ENCODE measurements around the gene TOB2.
"Not testable (repeated sequence)": the region's sequence is repeated elsewhere in the genome, so short reads cannot be mapped to it uniquely, and the experiment has no call there.

The TOB2 gene

DNA sequence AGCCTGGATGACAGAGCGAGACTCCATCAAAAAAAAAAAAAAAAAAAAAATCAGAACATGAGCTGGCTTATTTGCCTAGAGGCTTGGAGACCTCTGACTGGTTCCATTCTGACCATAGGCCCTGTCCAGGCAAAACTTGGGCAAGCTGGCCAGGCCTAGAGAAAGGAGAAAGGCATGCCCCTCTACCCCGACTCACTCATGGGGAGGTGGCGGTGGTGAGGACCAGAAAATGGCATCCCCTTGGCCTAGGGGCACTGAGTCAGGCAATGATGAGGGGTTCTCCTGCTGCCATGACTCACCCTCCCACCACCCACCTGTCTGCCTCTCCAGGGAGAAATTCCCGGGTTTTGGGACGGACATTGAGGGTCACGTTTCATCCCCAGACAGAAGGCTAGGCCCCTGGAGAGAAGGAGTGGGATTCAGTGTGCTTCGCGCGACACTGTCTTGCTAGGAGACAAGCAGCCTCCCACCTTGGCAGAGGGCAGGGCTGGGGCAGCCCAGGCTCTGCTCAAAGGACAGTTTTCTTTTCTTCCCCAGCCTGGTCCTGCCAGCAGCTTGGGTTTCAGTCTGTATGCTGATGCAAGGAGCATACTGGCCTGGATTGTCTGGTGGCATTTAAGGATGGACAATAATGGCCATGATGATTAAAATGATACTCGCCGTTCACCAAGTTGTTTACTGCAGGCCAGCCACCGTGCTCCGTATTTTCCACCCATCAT, 17.2 kb downstream of the TOB2 start:
- no peak for DNase-seq (ENCODE audit: low read depth in 2 of 2)

DNA sequence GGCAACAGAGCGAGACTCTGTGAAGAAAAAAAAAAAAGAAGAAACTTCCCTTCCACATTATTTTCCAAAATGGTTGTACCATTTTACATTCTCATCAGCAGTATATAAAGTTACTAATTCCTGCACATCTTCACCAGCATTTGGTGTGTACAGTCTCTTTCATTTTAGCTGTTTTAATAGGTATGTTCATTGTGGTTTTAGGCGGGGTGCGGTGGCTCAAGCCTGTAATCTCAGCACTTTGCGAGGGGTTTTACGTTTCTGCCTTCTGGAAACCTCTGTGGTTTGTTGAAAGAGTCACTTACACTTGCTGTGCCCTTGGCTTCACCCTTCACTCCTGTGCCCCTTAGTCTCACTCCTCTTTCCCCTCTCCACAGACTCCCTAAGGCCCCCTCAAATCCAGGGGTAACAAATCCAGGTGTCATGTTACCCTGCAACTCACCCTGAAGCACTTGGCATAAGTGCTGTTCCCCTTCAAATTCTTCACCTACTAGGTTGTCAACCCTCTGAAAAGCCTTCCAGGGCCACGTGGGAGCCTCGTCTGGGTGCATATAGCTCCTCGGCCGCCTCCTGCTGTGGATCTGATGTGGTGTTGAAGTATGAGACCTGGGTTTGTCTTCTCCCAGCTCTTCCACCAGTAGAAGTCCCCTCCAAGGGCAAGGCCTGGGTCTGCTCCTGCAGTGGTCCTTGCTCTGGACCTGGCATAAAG, 20.8 kb downstream of the TOB2 start:
- DNase-seq (ENCODE audit: low read depth in 2 of 2), result no peak

DNA sequence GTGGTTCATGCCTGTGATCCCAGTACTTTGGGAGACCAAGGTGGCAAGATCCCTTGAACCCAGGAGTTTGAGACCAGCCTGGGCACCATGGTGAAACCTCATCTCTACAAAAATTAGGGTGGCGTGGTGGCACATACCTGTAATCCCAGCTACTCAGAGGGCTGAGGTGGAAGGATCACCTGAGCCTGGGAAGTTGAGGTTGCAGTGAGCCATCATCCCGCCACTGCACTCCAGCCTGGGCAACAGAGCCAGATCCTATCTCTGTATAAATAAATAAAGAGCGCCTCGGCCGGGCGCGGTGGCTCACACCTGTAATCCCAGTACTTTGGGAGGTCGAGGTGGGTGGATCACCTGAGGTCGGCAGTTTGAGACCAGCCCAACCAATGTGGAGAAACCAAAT, 27.9 kb downstream of the TOB2 start:
- no peak for DNase-seq (ENCODE audit: low read depth in 2 of 2)

DNA sequence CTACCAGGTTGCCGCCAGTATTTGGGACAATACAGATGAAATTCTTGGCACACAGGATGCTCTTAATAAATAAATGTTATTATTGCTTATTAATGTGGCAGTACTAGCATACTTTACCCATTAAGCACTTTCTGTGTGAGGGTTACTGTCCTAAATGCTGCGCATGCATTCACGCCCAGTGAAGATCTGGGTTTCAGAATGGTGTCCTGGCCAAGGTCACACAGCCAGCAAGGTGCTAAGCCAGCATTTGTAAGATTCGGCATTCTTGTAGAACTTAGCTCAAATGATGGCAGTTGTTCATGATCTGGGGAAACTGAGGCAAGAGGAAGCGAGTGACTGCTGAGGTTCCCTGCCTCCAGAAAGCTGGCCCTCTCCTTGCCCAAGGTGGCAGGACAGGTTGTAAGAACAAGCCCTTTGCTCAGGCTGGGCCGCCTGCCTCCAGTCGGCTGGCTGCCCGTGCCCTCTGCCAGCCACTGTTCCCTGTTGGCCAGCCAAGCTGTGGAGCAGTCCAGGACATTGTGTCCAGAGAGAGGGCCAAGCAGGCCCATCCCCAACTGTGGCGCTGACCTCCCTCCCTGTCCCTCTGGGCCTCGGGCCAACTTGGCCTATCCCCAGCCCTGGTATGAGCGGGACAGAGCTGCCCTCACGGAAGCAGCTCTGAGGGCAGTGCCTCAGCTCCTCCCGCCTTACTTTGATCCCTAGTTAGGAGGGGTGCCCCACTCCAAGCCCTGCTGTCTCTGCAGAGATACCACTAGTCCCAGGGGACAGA, 28.8 kb downstream of the TOB2 start:
- no peak for DNase-seq (ENCODE audit: low read depth in 2 of 2)

DNA sequence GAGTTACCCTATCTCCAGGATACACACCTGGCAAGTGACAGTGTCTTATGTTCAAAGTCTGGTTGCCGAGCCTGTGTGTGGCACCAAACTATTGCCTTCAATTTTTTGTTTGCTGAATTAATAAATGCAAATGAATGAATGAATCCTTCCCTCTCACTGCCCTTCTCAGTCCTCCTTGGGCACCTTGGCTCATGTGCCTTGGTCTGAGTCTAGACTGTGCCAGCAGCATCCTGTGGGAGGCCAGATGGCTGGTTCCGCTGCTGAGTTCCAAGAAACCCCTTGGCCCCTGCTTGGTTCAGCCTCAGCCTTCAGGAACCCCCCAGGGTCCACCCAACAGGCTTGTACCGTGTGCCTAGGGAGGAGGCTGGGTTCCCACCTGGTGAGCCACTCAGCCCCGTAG, 31.0 kb downstream of the TOB2 start:
- no peak for DNase-seq (ENCODE audit: low read depth in 2 of 2)

- DNase-seq (ENCODE audit: low read depth in 2 of 2), result no peak
Measured at GRCh38 chr22:41411021-41411851, 35.4 kb downstream of the TOB2 start.

DNA sequence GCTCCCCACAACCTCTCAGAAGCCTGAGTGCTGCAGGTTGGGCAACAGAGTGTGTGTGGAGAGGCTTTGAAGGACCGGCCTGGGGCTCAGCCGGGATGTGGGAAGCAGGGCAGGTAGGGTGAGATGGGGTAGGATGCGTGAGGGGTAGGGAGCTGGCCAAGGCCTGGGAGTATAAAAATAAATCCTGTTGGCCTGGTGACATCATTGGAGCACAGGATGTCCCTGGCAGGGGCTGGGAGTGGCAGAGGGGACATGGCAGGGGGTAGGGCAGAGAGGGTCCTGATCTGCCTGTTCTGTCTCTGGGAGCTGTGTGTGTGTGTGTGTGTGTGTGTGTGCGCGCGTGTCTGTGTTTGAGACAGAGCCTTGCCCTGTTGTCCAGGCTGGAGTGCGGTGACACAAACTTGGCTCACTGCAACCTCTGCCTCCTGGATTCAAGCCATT, 36.3 kb downstream of the TOB2 start:
- DNase-seq (ENCODE audit: low read depth in 2 of 2), result no peak

- DNase-seq (ENCODE audit: low read depth in 2 of 2), result no peak
Measured at GRCh38 chr22:41408665-41409064, 37.9 kb downstream of the TOB2 start.

GRCh38 chr22:41407433-41407832, 39.2 kb downstream of the TOB2 start:
- DNase-seq (ENCODE audit: low read depth in 2 of 2), result no peak

DNA sequence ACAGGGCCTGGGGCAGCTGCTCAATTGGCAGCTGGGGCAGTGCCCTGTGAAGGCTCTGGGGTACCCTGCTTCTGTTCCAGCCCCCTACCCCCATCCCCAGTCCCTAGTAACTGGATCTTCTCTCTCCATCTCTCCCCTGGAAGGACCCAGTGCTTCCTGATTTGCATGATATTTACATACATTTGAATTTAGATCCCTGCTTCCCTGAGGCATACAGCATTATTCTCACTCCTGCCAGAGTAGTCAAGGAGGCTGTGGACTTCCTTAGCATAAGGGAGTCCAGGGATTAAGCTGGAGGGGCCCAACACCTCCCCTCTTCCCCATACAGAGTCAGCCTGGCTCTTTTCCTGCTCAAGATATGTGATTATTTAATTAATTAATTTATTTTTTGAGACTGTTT, 40.2 kb downstream of the TOB2 start:
- no peak for DNase-seq (ENCODE audit: low read depth in 2 of 2)

DNA sequence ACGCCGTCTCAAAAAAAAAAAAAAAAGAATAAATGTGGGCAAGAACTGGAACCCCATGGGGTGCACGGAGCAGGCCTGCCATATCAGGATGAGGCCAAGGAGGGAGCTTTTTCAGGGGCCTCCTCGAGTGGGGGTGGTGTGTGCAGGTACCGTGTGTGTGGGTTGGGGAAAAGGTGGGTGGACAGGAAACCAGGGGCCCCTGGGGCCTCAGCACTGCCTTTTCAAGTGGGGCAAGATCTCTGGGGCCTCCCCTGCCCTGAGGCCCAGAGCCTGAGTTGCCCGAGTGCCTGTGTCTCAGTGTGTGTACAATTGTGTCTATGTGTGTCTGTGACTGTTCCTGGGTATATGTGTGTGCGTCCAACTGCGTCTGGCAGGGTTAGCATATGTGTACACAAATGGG, 41.0 kb downstream of the TOB2 start:
- no peak for DNase-seq (ENCODE audit: low read depth in 2 of 2)

- peak; percentile 60 to 71 for DNase-seq (ENCODE audit: low read depth in 2 of 2)
Measured at GRCh38 chr22:41403532-41404318, 42.9 kb downstream of the TOB2 start.

DNA sequence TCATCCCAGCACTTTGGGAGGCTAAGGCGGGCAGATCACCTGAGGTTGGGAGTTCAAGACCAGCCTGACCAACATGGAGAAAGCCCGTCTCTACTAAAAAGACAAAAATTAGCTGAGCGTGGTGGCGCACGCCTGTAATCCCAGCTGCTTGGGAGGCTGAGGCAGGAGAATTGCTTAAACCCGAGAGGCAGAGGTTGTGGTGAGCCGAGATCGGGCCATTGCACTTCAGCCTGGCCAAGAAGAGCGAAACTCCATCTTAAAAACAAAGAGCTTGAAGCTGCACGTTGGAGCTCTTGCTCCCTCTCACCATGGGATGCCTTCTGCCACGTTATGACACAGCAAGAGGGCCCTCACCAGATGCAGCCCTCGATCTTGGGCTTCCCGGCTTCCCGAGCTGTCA, 43.8 kb downstream of the TOB2 start:
- DNase-seq (ENCODE audit: low read depth in 2 of 2), result not testable (repeated sequence)

- no peak for DNase-seq (ENCODE audit: low read depth in 2 of 2)
Measured at GRCh38 chr22:41401781-41402648, 44.6 kb downstream of the TOB2 start.

DNA sequence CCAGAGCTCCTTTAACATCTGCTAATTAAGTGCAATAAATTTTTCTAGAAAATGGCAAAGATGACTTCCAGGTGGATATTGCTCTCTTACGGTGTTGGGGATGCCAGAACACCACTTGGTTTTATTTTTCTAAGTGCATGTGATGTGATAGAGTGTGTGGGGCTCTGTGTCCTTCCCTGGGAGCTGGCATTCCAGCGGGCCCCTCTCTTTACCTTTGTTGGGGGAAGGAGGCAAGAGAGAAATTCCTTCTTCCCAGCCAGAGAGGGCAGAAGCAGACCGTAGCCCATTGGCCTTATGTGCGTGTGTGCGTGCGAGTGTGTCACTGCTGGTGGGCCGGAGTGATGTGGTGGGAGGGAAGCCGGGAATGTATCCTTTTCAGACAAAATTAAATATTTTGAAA, 47.7 kb downstream of the TOB2 start:
- DNase-seq (ENCODE audit: low read depth in 2 of 2), result no peak

DNA sequence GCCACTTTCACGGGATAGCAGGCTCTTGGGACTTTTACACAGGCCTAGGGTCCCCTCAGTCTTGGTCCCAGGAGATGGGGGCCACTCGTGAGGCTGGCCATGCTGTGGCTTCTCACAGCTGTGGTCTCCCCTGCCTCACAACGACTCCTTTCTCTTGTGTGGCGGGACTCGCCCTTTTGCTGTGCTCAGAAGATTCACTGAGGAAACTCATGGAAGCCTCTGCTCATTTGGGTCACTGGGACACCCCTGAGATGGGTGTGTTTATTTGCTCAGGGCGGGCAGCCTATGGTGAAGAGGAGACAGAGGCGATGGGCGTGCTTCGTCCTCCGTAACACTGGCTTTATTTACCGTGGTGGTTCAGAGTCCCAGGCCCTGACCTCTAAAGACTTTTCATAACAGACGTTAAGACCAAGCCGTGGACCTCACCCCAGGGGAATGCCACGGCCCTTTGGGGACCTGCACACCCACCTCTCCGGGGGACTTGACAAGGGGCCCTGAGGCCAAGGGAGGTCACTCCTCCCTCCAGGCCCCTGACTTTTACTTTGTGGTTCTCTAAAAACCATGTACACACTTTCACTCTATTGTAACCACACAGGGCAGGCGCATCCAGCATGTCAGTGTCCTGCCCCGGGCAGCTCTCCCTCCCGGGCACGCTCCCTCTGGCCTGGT, 49.3 kb downstream of the TOB2 start:
- no peak for DNase-seq (ENCODE audit: low read depth in 2 of 2)

DNA sequence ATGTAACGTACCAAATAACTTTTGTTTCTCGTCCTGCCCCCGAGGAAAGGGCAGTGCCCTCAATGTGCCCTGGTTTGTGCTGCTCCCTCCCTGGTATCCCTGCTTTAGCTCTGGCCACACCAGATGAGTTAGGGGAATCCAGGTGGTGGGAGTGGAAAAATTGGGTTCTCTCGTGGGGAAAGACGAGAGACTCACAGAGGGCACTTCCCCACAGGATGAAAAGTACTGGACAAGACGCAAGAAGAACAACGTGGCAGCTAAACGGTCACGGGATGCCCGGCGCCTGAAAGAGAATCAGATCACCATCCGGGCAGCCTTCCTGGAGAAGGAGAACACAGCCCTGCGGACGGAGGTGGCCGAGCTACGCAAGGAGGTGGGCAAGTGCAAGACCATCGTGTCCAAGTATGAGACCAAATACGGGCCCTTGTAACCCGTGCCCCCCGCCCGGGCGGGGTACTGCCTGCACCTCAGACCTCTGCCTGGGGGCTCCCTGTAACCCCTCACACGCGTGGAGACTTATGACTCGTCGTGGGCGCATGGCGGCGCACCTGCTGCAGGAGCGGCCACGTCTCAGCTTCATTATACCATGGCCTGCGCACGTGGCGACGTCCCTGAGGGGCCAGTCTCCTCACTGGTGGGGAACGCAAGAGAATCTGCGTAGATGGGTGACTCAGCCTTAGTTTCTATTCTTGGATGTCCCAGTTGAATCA, 50.9 kb downstream of the TOB2 start:
- no peak for DNase-seq (ENCODE audit: low read depth in 2 of 2)

DNA sequence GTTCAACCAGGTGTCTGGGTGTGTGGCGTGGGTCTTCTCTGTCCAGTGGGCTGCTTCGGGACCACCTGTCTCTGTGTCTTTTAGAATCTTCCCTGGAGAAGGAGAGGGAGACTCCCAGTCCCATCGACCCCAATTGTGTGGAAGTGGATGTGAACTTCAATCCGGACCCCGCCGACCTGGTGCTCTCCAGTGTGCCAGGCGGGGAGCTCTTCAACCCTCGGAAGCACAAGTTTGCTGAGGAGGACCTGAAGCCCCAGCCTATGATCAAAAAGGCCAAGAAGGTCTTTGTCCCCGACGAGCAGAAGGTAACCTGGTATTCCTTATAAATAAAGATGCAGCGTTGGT, 52.6 kb downstream of the TOB2 start:
- no peak for DNase-seq (ENCODE audit: low read depth in 2 of 2)

DNA sequence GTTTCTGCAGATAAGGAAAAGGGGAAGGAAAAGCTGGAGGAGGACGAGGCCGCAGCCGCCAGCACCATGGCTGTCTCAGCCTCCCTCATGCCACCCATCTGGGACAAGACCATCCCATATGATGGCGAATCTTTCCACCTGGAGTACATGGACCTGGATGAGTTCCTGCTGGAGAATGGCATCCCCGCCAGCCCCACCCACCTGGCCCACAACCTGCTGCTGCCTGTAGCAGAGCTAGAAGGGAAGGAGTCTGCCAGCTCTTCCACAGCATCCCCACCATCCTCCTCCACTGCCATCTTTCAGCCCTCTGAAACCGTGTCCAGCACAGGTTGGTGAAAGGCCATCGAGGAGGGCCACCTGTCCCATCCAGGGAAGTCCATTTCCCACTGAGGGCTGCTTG, 59.3 kb downstream of the TOB2 start:
- DNase-seq (ENCODE audit: low read depth in 2 of 2), result no peak

Data from stimulated activated CD8-positive, alpha-beta memory T cell treated with anti-CD3 and anti-CD28 coated beads, Interleukin-2, amount 100 ng/mL, for 1 hour (primary cell).